ENCODE results near the gene MAMDC2.

The MAMDC2 gene

GRCh38 chr9:70060148-70060882 is 16.7 kb downstream of the MAMDC2 start:
- TF ChIP-seq, protein P1, sequence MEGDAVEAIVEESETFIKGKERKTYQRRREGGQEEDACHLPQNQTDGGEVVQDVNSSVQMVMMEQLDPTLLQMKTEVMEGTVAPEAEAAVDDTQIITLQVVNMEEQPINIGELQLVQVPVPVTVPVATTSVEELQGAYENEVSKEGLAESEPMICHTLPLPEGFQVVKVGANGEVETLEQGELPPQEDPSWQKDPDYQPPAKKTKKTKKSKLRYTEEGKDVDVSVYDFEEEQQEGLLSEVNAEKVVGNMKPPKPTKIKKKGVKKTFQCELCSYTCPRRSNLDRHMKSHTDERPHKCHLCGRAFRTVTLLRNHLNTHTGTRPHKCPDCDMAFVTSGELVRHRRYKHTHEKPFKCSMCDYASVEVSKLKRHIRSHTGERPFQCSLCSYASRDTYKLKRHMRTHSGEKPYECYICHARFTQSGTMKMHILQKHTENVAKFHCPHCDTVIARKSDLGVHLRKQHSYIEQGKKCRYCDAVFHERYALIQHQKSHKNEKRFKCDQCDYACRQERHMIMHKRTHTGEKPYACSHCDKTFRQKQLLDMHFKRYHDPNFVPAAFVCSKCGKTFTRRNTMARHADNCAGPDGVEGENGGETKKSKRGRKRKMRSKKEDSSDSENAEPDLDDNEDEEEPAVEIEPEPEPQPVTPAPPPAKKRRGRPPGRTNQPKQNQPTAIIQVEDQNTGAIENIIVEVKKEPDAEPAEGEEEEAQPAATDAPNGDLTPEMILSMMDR (IDR thresholded peaks at IDR 0.05; ENCODE audit: borderline replicate concordance, control extremely low read depth, extremely low read depth, insufficient read depth, missing control alignments): no peak
- no peak for DNase-seq (ENCODE audit: low spot score)
- in situ Hi-C loops (cut with MboI; ENCODE audit: low sequenced_read_pairs, unreplicated experiment): no loop called here

- TF ChIP-seq, protein P1 (IDR thresholded peaks at IDR 0.05; ENCODE audit: borderline replicate concordance, control extremely low read depth, extremely low read depth, insufficient read depth, missing control alignments): no peak
- no peak for DNase-seq (ENCODE audit: low spot score)
Observed at GRCh38 chr9:70060883-70061507, 17.3 kb downstream of the MAMDC2 start.

DNA sequence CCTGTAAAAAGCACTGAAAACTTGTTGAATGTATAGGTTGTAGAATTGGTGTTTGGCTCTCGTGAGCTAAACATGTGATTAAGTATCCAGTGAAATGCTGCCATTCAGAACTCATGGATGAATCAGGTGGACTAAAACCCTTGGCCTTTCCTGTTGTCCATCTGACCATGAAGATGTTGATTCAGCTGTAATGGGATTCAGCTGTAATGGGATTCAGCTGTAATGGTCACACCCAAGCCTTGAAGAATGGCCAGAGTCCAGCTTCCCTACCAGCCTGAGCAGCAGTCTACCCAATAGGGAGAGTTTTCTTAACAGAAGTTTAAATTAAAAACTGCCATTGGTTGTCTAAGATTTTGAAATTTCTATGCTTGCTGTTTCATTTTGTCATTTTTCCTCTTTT is 18.1 kb downstream of the MAMDC2 start:
- DNase-seq (ENCODE audit: low spot score): no peak
- TF ChIP-seq, protein P1 (IDR thresholded peaks at IDR 0.05; ENCODE audit: borderline replicate concordance, control extremely low read depth, extremely low read depth, insufficient read depth, missing control alignments): no peak
- in situ Hi-C loops (cut with MboI; ENCODE audit: low sequenced_read_pairs, unreplicated experiment): no loop called here

More at GRCh38 chr9:70060883-70061507, 17.3 kb downstream of the MAMDC2 start:
- in situ Hi-C loops (cut with MboI; ENCODE audit: low sequenced_read_pairs, unreplicated experiment): no loop called here

DNA sequence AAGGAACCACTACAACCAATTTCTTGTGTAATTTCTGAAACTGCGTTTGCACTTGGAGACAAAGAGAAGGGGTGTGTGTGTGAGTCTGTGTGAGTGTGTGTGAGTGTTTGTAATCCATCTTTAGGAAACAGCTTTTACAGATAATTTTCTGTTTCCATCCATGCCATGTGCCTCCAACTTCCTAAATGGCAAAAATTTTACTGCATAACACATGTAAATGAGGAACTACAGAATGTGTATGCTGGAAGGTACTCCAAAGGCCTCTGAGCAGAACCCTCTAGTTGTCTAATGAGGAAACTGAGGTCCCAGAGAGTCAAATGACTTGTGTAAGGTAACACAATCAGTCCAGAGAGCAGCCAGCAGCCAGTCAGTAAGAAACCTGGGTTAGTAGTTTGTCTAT is 20.8 kb downstream of the MAMDC2 start:
- TF ChIP-seq, protein P1 (IDR thresholded peaks at IDR 0.05; ENCODE audit: borderline replicate concordance, control extremely low read depth, extremely low read depth, insufficient read depth, missing control alignments): no peak
- in situ Hi-C loops (cut with MboI; ENCODE audit: low sequenced_read_pairs, unreplicated experiment): no loop called here
- DNase-seq (ENCODE audit: low spot score): no peak

DNA sequence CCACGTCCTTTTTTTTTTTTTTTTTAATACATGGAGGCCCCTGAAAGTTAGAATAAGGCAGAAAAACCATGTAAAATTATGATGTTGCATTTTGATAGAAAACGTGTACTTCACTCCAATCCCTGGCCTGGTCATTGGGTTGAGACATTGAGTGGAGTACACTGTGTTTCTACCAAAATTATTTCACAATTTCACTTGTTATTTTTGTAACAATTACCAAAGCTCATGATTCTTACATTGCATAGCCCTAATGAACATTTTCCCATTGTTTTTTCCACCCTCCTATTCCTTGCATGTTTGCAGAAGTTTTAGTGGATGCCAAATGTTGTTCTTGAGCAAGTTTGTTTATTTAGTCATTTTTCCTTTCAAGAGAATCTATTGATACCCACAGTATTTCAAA is 21.9 kb downstream of the MAMDC2 start:
- TF ChIP-seq, protein P1 (IDR thresholded peaks at IDR 0.05; ENCODE audit: borderline replicate concordance, control extremely low read depth, extremely low read depth, insufficient read depth, missing control alignments): no peak
- in situ Hi-C loops (cut with MboI; ENCODE audit: low sequenced_read_pairs, unreplicated experiment): no loop called here
- DNase-seq (ENCODE audit: low spot score): no peak

DNA sequence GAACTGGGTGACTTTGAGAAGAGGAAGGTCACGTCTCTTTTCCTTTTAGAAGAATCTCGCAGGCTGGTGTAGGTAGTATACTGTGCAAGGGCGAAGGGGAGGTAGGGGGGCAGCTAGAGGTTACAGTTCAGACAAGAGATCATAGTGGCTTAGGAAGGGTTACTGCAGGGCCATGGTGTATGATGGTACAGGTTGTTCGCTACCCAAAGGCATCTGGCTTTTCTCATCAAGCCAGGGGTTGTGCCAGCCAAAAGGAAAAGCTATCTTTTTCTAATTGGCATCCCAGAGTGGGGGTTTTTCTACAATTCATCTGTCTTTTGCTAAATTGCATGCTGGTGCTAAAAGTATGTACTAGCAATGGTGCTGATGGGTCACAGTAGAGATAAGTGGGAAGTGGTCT is 22.8 kb downstream of the MAMDC2 start:
- no peak for DNase-seq (ENCODE audit: low spot score)
- in situ Hi-C loops (cut with MboI; ENCODE audit: low sequenced_read_pairs, unreplicated experiment): no loop called here
- TF ChIP-seq, protein P1 (IDR thresholded peaks at IDR 0.05; ENCODE audit: borderline replicate concordance, control extremely low read depth, extremely low read depth, insufficient read depth, missing control alignments): no peak
